Activated CD8-positive, alpha-beta memory T cell treated with anti-CD3 and anti-CD28 coated beads for 4 hours (primary cell): ENCODE data around the gene PCDHGB5.
"Not testable (repeated sequence)": the region's sequence is repeated elsewhere in the genome, so short reads cannot be mapped to it uniquely, and the experiment has no call there.

Experiments
- DNase-seq, 2 donors: peaks; one replicate each; pipeline ENCODE4 v3.0.0-alpha.2; 2020; ENCODE audit warnings: low read depth in 2 of 2

The PCDHGB5 gene

GRCh38 chr5:141397756-141398551, at the start of gene PCDHGB5:
Gene PCDHGB5 (plus strand): TSS chr5:141397947. CDS start chr5:141398128, 181 bp downstream.
- DNase-seq: not testable (repeated sequence)

DNA sequence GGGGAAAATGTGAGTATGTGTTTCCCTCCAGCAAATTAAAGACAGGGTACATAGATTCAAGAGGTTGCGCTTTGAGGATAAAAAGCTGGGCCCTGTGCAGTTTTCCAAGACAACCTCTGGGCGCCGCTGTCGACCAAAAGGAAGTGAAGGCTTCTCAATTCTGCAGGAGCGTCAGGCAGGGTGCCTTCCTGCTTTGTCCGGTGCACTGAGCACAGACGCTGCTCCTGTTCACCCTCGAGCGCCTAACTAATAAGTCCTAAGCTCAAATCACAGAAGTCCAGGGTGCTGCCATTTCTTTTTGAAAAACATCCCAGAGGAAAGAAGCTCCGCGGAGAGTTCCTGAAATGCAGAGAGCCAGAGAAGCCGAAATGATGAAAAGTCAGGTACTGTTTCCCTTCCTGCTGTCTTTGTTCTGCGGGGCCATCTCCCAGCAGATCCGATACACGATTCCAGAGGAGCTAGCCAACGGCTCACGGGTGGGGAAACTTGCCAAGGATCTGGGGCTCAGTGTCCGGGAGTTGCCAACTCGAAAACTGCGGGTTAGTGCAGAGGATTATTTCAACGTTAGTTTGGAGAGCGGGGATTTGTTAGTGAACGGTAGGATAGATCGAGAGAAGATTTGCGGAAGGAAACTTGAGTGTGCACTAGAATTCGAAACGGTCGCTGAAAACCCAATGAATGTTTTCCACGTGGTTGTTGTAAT, 47.7 kb upstream of the PCDHGB5 start, which contains the start of gene PCDHGB1:
PCDHGB1 (plus strand) TSS at position 183 of the 703 bp plus-strand sequence; CDS start at position 345, 162 bp downstream.
- DNase-seq: no peak

DNA sequence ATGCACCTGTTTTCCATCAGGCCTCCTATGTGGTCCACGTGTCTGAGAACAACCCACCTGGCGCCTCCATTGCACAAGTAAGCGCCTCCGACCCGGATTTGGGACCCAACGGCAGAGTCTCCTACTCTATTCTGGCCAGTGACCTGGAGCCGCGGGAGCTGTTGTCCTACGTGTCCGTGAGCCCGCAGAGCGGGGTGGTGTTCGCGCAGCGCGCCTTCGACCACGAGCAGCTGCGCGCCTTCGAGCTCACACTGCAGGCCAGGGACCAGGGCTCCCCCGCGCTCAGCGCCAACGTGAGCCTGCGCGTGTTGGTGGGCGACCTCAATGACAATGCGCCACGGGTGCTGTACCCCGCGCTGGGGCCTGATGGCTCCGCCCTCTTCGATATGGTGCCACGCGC, 46.2 kb upstream of the PCDHGB5 start:
- DNase-seq: no peak

GRCh38 chr5:141354900-141355469, 42.8 kb upstream of the PCDHGB5 start, which contains the start of gene PCDHGA4:
Gene PCDHGA4 (plus strand): TSS chr5:141355021. CDS start chr5:141355108, 87 bp downstream.
- DNase-seq: no peak

DNA sequence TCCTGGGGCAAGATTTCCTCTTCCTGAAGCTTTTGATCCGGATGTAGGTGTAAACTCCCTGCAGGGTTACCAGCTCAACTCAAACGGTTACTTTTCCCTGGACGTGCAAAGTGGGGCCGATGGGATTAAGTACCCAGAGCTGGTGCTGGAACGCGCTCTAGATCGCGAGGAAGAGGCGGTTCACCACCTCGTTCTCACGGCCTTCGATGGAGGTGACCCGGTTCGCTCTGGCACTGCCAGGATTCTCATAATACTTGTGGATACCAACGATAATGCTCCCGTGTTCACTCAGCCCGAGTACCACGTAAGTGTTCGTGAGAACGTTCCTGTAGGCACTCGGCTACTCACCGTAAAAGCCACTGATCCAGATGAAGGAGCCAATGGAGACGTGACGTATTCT, 42.1 kb upstream of the PCDHGB5 start:
- DNase-seq: no peak

DNA sequence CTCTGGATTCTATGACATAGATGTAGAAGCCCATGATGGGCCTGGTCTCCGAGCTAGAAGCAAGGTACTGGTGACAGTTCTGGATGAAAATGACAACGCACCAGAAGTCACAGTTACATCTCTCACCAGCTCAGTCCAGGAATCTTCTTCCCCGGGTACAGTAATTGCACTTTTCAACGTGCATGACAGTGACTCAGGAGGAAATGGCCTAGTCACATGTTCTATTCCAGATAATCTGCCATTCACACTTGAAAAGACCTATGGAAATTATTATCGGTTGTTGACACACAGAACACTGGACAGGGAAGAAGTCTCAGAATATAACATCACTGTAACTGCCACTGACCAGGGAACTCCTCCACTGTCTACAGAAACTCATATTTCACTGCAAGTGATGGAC, 41.6 kb upstream of the PCDHGB5 start:
- no peak for DNase-seq

DNA sequence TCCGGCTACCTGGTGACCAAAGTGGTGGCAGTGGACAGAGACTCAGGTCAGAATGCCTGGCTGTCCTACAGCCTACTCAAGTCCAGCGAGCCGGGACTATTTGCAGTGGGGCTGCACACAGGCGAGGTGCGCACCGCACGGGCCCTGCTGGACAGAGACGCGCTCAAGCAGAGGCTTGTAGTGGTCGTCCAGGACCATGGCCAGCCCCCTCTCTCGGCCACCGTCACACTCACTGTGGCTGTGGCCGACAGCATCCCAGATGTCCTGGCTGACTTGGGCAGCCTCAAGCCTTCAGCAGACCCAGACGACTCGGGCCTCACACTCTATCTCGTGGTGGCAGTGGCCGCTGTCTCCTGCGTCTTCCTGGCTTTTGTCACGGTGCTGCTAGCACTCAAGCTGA, 40.8 kb upstream of the PCDHGB5 start:
- no peak for DNase-seq

DNA sequence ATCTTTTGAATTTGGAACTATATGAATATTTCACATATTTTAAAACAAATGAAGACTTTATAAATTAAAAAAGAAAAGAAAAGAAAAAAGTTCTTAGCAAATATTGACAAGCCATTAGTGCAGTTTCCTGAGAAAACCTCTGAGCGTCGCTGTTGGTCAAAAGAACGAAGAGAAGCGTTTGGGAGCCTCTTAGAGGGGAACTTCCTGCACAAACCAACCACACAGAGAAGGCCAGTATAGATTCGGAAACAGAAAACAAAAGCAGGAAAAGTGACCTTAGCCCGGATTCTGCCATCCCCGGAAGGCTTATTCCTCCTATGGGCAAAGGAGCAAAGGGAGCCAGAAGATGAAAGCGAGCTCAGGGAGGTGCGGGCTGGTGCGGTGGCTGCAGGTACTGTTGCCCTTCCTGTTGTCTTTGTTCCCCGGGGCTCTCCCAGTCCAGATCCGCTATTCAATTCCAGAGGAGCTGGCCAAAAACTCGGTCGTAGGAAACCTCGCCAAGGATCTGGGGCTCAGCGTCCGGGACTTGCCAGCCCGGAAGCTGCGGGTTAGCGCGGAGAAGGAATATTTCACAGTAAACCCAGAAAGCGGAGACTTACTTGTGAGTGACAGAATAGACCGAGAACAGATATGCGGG, 37.8 kb upstream of the PCDHGB5 start, which contains the start of gene PCDHGB2:
PCDHGB2 (plus strand) TSS at position 205 of the 637 bp plus-strand sequence; CDS start at position 347, 142 bp downstream.
- no peak for DNase-seq

DNA sequence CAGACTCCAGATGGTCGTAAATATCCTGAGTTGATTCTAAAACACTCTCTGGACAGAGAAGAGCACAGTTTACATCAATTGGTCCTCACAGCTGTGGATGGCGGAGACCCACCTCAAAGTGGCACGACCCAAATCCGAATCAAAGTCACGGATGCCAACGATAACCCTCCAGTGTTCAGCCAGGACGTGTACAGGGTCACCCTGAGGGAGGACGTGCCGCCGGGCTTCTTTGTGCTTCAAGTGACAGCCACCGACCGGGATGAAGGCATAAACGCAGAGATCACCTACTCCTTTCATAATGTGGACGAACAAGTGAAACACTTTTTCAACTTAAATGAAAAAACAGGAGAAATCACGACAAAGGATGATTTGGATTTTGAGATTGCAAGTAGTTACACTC, 37.1 kb upstream of the PCDHGB5 start:
- no peak for DNase-seq

DNA sequence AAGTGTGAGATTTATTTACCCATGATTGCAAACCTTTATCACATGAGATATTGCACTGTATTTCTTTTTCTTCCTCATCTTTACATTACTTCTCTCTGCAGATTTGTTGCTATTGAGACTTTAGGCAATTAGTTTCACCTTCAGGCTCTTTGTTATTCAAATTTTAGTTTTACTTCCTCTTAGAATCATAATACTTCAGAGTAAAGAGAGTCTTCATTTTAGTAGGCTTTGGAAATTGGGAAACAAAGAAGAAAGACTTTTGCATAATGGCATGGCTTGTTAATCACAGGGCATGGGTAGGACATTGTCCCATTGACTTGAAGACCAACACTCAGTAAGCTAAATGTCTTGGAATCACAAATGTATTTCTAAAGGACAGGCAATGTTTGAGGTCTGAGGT, 35.0 kb upstream of the PCDHGB5 start:
- DNase-seq: no peak

DNA sequence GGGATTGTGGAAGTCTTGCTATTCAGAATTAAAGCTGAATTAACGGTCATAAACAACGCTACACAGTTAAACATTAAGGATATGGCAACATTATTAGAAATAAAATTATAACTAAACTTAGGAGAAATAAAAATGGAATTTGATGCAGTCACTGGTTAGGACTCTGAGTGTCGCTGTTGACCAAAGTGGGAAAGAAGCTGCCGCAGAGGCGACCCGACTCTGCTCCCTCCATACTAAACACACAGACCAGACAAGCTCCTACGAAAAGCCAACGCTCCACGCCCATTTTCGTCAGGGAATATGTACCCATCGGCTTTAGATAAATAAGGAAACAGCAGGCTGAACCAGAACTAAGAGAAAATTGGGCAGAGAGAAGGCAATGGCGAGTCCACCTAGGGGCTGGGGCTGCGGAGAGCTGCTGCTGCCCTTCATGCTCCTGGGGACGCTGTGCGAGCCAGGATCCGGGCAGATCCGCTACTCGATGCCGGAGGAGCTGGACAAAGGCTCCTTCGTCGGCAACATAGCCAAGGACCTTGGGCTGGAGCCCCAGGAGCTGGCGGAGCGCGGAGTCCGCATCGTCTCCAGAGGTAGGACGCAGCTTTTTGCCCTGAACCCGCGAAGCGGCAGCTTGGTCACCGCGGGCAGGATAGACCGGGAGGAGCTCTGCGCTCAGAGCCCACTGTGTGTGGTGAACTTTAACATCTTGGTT, 33.6 kb upstream of the PCDHGB5 start, which contains the start of gene PCDHGA5:
PCDHGA5 (plus strand) TSS at position 211 of the 709 bp plus-strand sequence; CDS start at position 380, 169 bp downstream.
- no peak for DNase-seq

GRCh38 chr5:141366016-141366896, 31.5 kb upstream of the PCDHGB5 start:
- DNase-seq: no peak

DNA sequence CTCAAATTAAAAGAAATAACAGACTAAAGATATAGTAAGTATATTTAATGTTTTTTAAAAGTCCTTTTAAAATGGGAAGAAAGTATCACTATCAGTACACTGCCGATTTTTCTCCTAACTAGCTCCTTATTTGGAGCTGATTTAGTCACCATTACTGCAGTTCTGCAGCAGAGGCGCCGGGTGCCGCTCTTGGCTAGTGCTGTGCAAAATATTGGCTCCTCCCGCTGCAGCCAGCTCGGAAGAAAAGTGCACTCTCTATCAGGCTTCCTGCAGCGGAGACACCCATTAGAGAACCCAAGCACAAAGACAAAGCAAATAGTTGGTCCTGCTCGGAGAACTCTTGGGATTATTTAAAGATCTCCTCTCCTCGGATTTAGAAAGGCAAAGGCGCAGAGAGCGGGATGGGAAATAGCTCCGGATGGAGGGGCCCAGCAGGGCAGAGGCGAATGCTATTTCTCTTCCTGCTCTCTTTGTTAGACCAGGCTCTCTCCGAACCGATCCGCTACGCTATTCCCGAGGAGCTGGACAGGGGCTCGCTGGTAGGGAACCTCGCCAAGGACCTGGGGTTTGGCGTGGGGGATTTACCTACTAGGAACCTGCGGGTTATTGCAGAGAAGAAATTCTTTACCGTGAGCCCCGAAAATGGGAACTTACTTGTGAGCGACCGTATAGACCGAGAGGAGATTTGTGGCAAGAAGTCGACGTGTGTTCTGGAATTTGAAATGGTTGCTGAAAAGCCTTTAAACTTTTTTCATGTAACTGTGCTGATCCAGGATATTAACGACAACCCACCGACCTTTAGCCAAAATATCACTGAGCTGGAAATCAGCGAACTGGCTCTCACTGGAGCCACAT, 27.5 kb upstream of the PCDHGB5 start, which contains the start of gene PCDHGB3:
PCDHGB3 (plus strand) TSS at position 249 of the 855 bp plus-strand sequence; CDS start at position 402, 153 bp downstream.
- no peak for DNase-seq

GRCh38 chr5:141371572-141372475, 25.9 kb upstream of the PCDHGB5 start:
- no peak for DNase-seq

GRCh38 chr5:141373673-141374317, 24.0 kb upstream of the PCDHGB5 start, which contains the start of gene PCDHGA6:
Gene PCDHGA6 (plus strand): TSS chr5:141373891. CDS start chr5:141374084, 193 bp downstream.
- no peak for DNase-seq

DNA sequence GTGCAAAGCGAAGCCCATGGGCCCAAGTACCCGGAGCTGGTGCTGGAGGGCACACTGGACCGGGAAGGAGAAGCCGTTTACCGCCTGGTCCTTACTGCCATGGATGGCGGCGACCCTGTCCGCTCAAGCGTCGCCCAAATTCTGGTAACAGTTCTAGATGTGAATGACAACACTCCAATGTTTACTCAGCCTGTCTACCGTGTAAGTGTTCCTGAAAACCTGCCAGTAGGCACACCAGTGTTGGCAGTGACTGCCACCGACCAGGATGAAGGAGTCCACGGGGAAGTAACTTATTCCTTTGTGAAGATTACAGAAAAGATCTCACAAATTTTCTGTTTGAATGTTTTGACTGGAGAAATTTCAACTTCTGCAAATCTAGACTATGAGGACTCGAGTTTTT, 23.1 kb upstream of the PCDHGB5 start:
- DNase-seq: no peak

DNA sequence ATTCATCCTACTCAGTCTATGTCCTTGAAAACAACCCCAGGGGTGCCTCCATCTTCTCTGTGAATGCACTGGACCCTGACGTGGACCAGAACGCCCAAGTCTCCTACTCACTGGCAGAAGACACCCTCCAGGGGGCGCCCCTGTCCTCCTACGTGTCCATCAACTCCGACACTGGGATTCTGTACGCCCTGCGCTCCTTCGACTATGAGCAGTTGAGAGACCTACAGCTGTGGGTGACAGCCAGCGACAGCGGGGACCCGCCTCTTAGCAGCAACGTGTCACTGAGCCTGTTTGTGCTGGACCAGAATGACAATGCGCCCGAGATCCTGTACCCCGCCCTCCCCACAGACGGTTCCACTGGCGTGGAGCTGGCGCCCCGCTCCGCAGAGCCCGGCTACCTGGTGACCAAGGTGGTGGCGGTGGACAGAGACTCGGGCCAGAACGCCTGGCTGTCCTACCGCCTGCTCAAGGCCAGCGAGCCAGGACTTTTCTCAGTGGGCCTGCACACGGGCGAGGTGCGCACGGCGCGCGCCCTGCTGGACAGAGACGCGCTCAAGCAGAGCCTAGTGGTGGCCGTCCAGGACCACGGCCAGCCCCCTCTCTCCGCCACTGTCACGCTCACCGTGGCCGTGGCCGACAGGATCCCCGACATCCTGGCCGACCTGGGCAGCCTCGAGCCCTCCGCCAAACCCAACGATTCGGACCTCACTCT, 22.1 kb upstream of the PCDHGB5 start:
- DNase-seq: not testable (repeated sequence)
